Fibroblast of the aortic adventitia (primary cell): ENCODE data around the gene PLB1. TPM values are rescaled to one million over a fixed set of nuclear protein-coding genes. Genes with fewer than 3 reads are reported as not detected.

Experiments
- DNase-seq: peaks from one replicate; pipeline ENCODE4 v3.0.0-alpha.2; 2010; ENCODE audit warnings: low read depth
- H3K4me3 ChIP-seq: 2 replicates; pipeline ENCODE4 v1.5.1; 2011; ENCODE audit warnings: low read depth, mild to moderate bottlenecking, control low read depth, low read length, moderate library complexity
- CTCF ChIP-seq: IDR thresholded peaks from 2 replicates; pipeline ENCODE4 v1.5.1; 2011; ENCODE audit warnings: mild to moderate bottlenecking, low read length, control low read depth, inconsistent platforms; ENCODE audit not compliant: insufficient read depth
- total RNA-seq: library from RNA; depleted of rRNA; stranded (reverse); fragments of >200 nt; gene quantifications from 2 replicates; pipeline ENCODE4 v1.2.3, GENCODE V29; 2012; ENCODE audit warnings: low replicate concordance

PLB1 gene
- total RNA-seq, 1 donor, result 2.7 TPM

- no peak overlapping the region for H3K4me3 ChIP-seq
- no peak for TF ChIP-seq CTCF
- no peak for DNase-seq
Observed at GRCh38 chr2:28509361-28509760, 13.5 kb downstream of the PLB1 start.

- TF ChIP-seq CTCF, result no peak
- no peak overlapping the region for H3K4me3 ChIP-seq
- peak; percentile 12 for DNase-seq
Observed at GRCh38 chr2:28510184-28510583, 14.3 kb downstream of the PLB1 start.

- no peak for TF ChIP-seq CTCF
Observed at GRCh38 chr2:28511871-28512606, 16.2 kb downstream of the PLB1 start.

GRCh38 chr2:28512607-28512965, 16.7 kb downstream of the PLB1 start:
- DNase-seq, result no peak
- no peak for TF ChIP-seq CTCF
- no peak overlapping the region for H3K4me3 ChIP-seq

More at GRCh38 chr2:28511871-28512606, 16.2 kb downstream of the PLB1 start:
- no peak overlapping the region for H3K4me3 ChIP-seq
- DNase-seq, result no peak

GRCh38 chr2:28513097-28513496, 17.2 kb downstream of the PLB1 start:
- no peak for DNase-seq
- no peak overlapping the region for H3K4me3 ChIP-seq
- no peak for TF ChIP-seq CTCF

GRCh38 chr2:28515176-28515751, 19.4 kb downstream of the PLB1 start:
- H3K4me3 ChIP-seq, result no peak overlapping the region
- no peak for DNase-seq
- no peak for TF ChIP-seq CTCF
